DND-41 (cell line): ENCODE measurements around the gene ANO9.

Source experiments
- CTCF ChIP-seq: IDR thresholded peaks from 2 replicates; pipeline ENCODE4 v1.5.1; 2012; ENCODE audit warnings: borderline replicate concordance, low read length, moderate library complexity, mild to moderate bottlenecking; ENCODE audit not compliant: poor library complexity, severe bottlenecking; ENCODE audit errors: extremely low read depth
- EZH2 ChIP-seq: IDR thresholded peaks from 3 replicates; pipeline ENCODE4 v1.6.1; 2012; ENCODE audit warnings: borderline replicate concordance, low read depth, mild to moderate bottlenecking, moderate library complexity, low read length, inconsistent platforms; ENCODE audit not compliant: severe bottlenecking

- TF ChIP-seq CTCF = no peak
- no peak for TF ChIP-seq EZH2
Measured at GRCh38 chr11:437228-437870, 4.5 kb downstream of the ANO9 start.
